Measurements from ENCODE around the gene NOL9.

NOL9 gene

DNA sequence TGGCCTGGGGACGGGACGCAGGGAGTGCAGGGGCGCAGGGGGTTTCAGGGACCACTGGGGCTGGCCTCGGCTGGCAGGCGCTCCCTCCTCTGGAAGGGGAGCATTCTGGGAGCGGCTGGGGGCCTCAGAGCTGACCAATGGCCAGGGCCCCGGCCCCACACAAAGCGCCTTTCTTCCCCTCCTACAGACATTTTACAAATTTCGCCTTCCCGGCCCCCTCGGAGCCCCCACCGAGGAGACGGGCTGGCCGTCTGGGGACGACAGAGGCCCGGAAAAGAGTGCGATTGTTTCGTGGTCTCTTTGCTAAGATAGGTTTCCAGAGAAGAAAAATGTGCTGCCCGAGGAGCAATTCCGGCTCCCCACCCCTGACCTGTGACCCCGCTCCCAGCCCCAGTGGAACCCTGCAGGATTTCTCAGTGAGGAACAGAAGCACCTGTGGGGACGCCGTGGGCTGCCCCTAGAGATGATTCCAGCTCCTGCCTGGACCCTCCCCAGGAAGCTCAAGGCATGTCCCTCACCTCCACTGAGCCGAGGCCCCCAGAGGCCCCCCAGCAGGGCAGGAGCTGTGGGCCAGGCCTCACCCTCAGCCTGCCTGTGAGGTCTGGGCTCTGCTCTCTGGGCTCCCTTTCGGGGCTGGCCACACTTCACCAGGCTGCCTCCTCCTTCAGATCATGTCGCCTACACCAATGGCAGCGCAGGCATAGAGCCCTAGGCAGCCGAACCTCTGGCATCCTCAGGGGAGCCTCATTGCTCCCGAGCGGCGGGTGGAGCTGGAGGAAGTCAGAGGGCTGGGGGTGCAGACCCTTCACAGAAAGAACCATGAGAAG is 47.9 kb downstream of the NOL9 start:
- no peak overlapping the region for H3K4me3 ChIP-seq (ENCODE audit: low read depth, low read length)
- no peaks in the 10 kb centered on the region for H3K27me3 ChIP-seq
- TF ChIP-seq, protein P1, sequence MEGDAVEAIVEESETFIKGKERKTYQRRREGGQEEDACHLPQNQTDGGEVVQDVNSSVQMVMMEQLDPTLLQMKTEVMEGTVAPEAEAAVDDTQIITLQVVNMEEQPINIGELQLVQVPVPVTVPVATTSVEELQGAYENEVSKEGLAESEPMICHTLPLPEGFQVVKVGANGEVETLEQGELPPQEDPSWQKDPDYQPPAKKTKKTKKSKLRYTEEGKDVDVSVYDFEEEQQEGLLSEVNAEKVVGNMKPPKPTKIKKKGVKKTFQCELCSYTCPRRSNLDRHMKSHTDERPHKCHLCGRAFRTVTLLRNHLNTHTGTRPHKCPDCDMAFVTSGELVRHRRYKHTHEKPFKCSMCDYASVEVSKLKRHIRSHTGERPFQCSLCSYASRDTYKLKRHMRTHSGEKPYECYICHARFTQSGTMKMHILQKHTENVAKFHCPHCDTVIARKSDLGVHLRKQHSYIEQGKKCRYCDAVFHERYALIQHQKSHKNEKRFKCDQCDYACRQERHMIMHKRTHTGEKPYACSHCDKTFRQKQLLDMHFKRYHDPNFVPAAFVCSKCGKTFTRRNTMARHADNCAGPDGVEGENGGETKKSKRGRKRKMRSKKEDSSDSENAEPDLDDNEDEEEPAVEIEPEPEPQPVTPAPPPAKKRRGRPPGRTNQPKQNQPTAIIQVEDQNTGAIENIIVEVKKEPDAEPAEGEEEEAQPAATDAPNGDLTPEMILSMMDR (IDR thresholded peaks at IDR 0.05; ENCODE audit: low read depth, low read length): no peak
- peaks cover 35% of the 10 kb centered on the region for H3K4me1 ChIP-seq
- DNase-seq: no peak
- no peaks in the 10 kb centered on the region for H3K36me3 ChIP-seq
- no peaks in the 10 kb centered on the region for H3K9me3 ChIP-seq

DNA sequence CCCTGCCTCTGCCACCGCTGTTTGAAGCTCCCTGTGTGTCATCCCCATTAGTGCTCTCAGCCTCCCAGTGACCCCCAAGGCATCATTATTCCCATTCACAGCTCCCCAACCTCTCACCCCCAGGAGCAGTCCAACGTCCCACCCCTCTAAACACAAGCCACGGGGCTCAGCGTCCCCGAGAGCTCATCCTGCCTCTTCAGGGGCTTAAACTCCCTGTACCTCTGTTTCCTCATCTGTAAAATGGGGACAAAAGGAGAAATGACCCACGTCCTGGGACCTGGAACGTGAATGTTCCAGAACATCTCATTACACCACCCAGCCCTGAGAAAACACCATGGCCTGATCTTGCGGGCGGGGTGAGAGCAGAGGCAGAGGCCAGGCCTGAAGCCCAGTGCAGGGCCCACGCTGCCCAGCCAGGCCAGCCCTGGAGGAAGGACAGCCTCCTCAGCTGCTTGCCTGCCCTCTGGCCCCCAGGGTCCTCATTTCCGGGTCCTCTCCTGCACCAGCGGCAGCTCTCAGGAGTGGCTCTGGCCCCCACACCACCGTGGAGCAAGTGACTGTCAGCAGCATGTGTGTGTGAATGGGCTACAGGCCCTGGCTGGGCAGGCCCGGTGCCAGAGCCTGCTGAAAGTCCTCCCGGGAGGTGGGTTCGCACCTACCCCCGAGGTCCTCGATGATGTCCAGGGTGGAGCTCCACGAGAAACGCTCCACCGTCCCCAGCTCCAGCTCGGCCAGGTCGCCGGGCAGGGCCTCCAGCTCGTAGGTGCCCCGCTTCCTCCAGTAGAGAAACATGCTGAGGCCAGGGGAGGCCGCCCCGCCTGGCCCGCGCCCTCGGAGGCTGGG is 48.7 kb downstream of the NOL9 start:
- Histone ChIP-seq H3K9me3 (no peaks in the 10 kb centered on the region), H3K36me3 (no peaks in the 10 kb centered on the region), H3K4me1 (peaks cover 31% of the 10 kb centered on the region), H3K27me3 (no peaks in the 10 kb centered on the region), H3K4me3 (ENCODE audit: low read depth, low read length) (no peak overlapping the region)
- no peak for DNase-seq
- TF ChIP-seq, protein P1 (IDR thresholded peaks at IDR 0.05; ENCODE audit: low read depth, low read length): no peak

DNA sequence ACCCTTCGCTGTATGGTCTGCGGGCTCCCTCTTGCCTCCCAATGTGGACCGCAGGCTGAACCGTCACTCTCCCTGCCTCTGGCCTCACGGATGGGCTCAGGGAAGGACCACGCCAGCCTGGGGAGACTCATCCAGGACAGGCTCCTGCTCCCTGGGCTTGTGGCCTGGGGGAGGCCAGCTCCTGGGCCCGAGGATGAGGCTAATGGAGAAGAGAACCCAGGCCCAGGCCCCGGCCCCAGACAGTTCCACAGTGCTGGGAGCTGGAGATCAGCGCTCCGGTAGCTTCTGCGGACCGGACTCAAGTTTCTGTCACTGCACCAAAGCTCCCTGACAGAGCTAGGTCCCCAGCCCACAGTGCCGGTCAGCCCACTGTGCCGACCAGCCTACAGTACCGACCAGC is 49.4 kb downstream of the NOL9 start:
- Histone ChIP-seq H3K9me3 (no peaks in the 10 kb centered on the region), H3K36me3 (no peaks in the 10 kb centered on the region), H3K27me3 (no peaks in the 10 kb centered on the region), H3K4me3 (ENCODE audit: low read depth, low read length) (no peak overlapping the region), H3K4me1 (peaks cover 28% of the 10 kb centered on the region)
- TF ChIP-seq, protein P1 (IDR thresholded peaks at IDR 0.05; ENCODE audit: low read depth, low read length): no peak
- no peak for DNase-seq

DNA sequence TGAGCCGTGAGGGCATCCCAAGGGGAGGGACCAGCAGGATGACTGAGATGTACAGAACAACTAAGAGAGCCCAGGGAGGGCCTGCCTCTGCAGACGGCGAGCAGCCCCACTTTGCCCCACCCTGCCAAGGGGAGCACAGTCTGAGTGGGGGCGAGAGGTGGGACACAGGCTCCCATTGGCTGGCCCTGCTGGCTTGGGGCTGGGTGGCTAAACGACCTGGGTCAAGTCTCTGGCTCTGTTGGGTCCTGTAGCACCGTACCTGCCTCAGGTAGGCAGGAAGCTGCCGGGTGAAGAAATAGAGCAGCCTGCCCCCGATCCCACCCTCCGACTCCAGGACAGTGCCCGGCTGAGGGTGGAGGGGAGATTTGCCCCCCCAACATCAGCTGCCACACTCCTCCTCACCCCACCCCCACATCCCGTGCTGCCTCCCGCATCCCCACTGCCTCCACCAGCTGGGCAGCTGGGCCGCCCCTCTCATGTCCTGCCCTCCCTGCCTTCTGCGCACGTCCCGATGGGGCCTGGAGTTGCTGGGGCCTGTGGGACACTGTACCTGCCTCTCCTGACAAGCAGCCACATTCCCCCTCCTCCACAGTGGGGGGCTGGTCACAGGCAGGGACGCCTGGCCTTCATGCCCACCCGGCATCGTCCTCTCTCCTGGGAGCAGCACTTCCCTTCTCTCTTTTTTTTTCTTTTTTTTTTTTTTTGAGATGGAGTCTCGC is 50.3 kb downstream of the NOL9 start:
- Histone ChIP-seq H3K9me3 (no peaks in the 10 kb centered on the region), H3K36me3 (no peaks in the 10 kb centered on the region), H3K4me1 (peaks cover 25% of the 10 kb centered on the region), H3K27me3 (no peaks in the 10 kb centered on the region), H3K4me3 (ENCODE audit: low read depth, low read length) (no peak overlapping the region)
- TF ChIP-seq, protein P1 (IDR thresholded peaks at IDR 0.05; ENCODE audit: low read depth, low read length): no peak
- DNase-seq: no peak

DNA sequence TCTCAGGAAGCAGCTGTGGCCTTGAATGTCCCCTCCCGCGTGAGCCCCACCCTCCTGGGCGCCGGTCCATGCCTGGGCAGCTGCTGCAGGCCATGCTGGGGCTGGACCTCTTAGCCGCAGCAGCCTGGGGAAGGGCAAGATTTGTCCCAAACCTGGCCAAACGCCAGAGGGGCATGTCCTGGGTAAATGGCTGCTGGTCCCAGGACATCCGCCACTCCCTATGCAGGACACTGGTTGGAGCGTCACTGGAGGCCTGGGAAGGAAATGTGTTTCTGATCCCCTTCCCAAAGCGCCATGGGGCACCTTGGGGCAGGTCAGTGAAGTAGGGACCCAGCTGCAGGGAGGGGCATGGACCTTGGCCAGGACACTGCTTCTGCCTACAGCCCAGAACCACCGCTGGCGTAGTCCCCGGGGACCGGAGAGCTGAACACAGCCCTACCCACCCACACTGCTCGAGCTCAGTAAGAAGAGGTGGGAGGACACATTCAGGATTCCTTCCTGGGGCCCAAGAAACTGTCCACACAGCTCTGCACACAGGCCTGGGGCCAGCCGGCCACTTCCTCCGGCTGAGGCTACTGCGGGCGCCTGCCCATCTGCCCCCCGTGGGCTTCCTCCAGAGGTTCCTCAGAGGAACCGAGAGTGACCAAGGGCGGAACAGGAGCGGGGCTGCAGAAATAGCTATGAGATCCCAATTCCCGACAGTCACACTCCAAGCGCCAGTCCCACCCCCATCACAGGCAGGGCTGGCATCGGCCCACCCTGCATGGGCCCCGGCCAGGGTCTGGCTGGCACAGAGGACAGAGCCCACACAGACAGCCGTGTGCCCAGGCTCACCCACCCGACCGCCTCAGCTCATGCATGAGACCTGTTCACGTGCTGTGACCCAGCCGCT is 52.1 kb downstream of the NOL9 start:
- Histone ChIP-seq H3K36me3 (no peaks in the 10 kb centered on the region), H3K4me1 (peaks cover 7% of the 10 kb centered on the region), H3K27me3 (no peaks in the 10 kb centered on the region), H3K9me3 (no peaks in the 10 kb centered on the region), H3K4me3 (ENCODE audit: low read depth, low read length) (no peak overlapping the region)
- peak; percentile 55 for DNase-seq
- TF ChIP-seq, protein P1 (IDR thresholded peaks at IDR 0.05; ENCODE audit: low read depth, low read length): no peak
